K562 (cell line): Measurements from ENCODE around the gene CPNE2. TPM values are rescaled to one million over a fixed set of nuclear protein-coding genes. Genes with fewer than 3 reads are reported as not detected.

Experiments used
- CUX1 ChIP-seq: fragments of 200-800 bp; sonication (Bioruptor generic); IDR thresholded peaks from 2 replicates; pipeline ENCODE4 v1.6.1; 2016; ENCODE audit warnings: missing genetic modification characterization, missing compliant biosample characterization
- CXXC5 ChIP-seq: fragments of 250-450 bp; sonication (Bioruptor Pico); IDR thresholded peaks from 2 replicates; pipeline ENCODE4 v1.8.0; 2022; ENCODE audit warnings: inconsistent platforms, mild to moderate bottlenecking, moderate library complexity
- FOXK2 ChIP-seq, 2 experiments: fragments of 450-650 bp; IDR thresholded peaks in 1 of 2; conservative IDR thresholded peaks in 1 of 2; 2 replicates each; pipeline ENCODE4 v1.6.1; 2016; ENCODE audit warnings: low read depth in 2 of 2, mild to moderate bottlenecking in 1 of 2
- HMG20B ChIP-seq: fragments of 250-450 bp; sonication (Bioruptor Pico); IDR thresholded peaks from 2 replicates; pipeline ENCODE4 v1.5.0; 2021; ENCODE audit warnings: mild to moderate bottlenecking
- HMGN3 ChIP-seq: IDR thresholded peaks from 2 replicates; pipeline ENCODE4 v1.6.1; 2011; ENCODE audit warnings: borderline replicate concordance, low read depth, mild to moderate bottlenecking, mixed read lengths, low read length; ENCODE audit not compliant: insufficient read length; ENCODE audit errors: extremely low read depth
- HNRNPUL1 ChIP-seq: fragments of 200-400 bp; formaldehyde crosslinking; IDR thresholded peaks from 2 replicates; pipeline ENCODE4 v1.6.1; 2017; ENCODE audit warnings: low read length
- KLF10 ChIP-seq: fragments of 250-450 bp; sonication (Bioruptor Pico); IDR thresholded peaks from 2 replicates; pipeline ENCODE4 v1.6.1; 2021; ENCODE audit warnings: matching md5 sums
- MAX ChIP-seq: sonication (generic); formaldehyde crosslinking; IDR thresholded peaks from 2 replicates; pipeline ENCODE4 v1.9.0; 2022; ENCODE audit warnings: mild to moderate bottlenecking, missing genetic modification reagents
- NBN ChIP-seq: fragments of 450-650 bp; IDR thresholded peaks from 2 replicates; pipeline ENCODE4 v1.6.1; 2016; ENCODE audit warnings: low read depth, mild to moderate bottlenecking
- NCOA2 ChIP-seq, 2 experiments: fragments of 450-650 bp; IDR thresholded peaks; 2 replicates each; pipeline ENCODE4 v1.6.1; 2018; ENCODE audit warnings: mild to moderate bottlenecking in 2 of 2, moderate library complexity in 1 of 2; ENCODE audit not compliant: partially characterized antibody in 2 of 2
- PKNOX1 ChIP-seq: fragments of 450-650 bp; IDR thresholded peaks from 2 replicates; pipeline ENCODE4 v1.6.1; 2016
- RCOR1 ChIP-seq, 2 experiments: IDR thresholded peaks; 2 replicates each; pipeline ENCODE4 v1.6.1; 2012; ENCODE audit warnings: low read depth in 2 of 2, low read length in 2 of 2, borderline replicate concordance in 1 of 2, improper control_type of control experiment in 1 of 2
- SIN3B ChIP-seq: fragments of 450-650 bp; IDR thresholded peaks from 2 replicates; pipeline ENCODE4 v1.6.1; 2017; ENCODE audit warnings: low read depth, mild to moderate bottlenecking, moderate library complexity
- STAT5B ChIP-seq: fragments of 250-450 bp; sonication (Bioruptor Pico); IDR thresholded peaks from 2 replicates; pipeline ENCODE4 v1.8.0; 2021; ENCODE audit warnings: mild to moderate bottlenecking, inconsistent platforms
- TAF7 ChIP-seq: fragments of 450-650 bp; IDR thresholded peaks from 2 replicates; pipeline ENCODE4 v1.6.1; 2016; ENCODE audit warnings: missing genetic modification characterization, missing compliant biosample characterization
- TAF9B ChIP-seq: fragments of 450-650 bp; IDR thresholded peaks from 2 replicates; pipeline ENCODE4 v1.6.1; 2018; ENCODE audit warnings: mild to moderate bottlenecking; ENCODE audit not compliant: partially characterized antibody
- U2AF2 ChIP-seq: fragments of 200-400 bp; formaldehyde crosslinking; optimal IDR thresholded peaks from 2 replicates; pipeline ENCODE3; 2017; ENCODE audit warnings: low read depth, mild to moderate bottlenecking, low read length
- ZNF395 ChIP-seq: fragments of 200-800 bp; sonication (Bioruptor generic); IDR thresholded peaks from 2 replicates; pipeline ENCODE4 v1.6.1; 2017; ENCODE audit warnings: missing genetic modification characterization, missing compliant biosample characterization
- polyA plus RNA-seq, 8 experiments: library from polyadenylated mRNA; depleted of rRNA in 4 of 8; stranded (reverse) in 5 of 8; unstranded in 3 of 8; fragments of >200 nt; fragmentation: Nextera tagmentation in 2 of 8; fragmentation: Illumina TruSeq in 1 of 8; extraction: Ambion mirVana in 2 of 8; extraction: Trizol in 1 of 8; gene quantifications; 2 replicates each; pipeline versions ENCODE4 v1.2.1 to v1.2.3, GENCODE V29; 2011 to 2014; ENCODE audit warnings: inconsistent platforms in 1 of 8, missing spikeins in 1 of 8
- total RNA-seq, 7 experiments: library from RNA; depleted of rRNA in 6 of 7; stranded (reverse); fragments of >200 nt in 6 of 7; fragmentation: Illumina TruSeq in 2 of 7; extraction: Trizol in 2 of 7; gene quantifications; 2 replicates each; pipeline versions ENCODE4 v1.2.1 to v1.2.3, GENCODE V29; 2011 to 2021; ENCODE audit warnings: low replicate concordance in 1 of 7
- TF ChIP-seq, protein P1 (sequence below): sonication (generic); formaldehyde crosslinking; IDR thresholded peaks from 2 replicates; pipeline ENCODE4 v1.8.1; 2023; ENCODE audit warnings: mild to moderate bottlenecking, missing genetic modification reagents

Gene CPNE2
- total and polyA plus RNA-seq, 9 of the 15 experiments (the other 6 are each of a cell fraction or from before 2014, with no cell fraction given) = 3.0 to 13.9 (median 8.6) TPM

DNA sequence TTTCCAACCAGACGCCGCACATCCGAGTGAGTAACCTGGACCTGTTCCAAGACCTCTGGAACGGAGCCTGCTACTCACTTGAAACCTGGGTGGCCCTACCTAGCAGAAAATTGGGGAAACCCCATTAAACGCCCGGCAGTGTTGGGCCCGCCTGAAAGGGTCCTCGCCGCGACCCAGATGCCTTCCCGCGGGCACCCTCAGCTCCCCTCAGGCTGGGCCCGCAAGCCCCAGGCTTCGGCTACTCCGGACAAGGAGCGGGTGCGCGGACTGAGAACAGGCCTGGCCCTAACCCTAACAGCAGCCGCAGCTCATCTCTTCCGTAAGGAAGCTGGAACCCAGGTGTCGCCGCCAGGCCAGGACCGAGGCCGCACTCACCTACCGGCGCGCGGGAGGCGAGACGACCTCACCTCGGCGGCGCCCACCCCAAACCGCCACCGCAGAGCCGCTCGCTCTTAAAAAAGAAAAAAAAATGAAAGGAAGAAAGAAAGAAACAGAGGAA is 93.1 kb downstream of the CPNE2 start (continued):
- TF ChIP-seq, protein P1, sequence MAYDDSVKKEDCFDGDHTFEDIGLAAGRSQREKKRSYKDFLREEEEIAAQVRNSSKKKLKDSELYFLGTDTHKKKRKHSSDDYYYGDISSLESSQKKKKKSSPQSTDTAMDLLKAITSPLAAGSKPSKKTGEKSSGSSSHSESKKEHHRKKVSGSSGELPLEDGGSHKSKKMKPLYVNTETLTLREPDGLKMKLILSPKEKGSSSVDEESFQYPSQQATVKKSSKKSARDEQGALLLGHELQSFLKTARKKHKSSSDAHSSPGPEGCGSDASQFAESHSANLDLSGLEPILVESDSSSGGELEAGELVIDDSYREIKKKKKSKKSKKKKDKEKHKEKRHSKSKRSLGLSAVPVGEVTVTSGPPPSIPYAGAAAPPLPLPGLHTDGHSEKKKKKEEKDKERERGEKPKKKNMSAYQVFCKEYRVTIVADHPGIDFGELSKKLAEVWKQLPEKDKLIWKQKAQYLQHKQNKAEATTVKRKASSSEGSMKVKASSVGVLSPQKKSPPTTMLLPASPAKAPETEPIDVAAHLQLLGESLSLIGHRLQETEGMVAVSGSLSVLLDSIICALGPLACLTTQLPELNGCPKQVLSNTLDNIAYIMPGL (CRISPR knock-in tag) = no peak
- no peak for TF ChIP-seq STAT5B (CRISPR knock-in tag)
- TF ChIP-seq U2AF2 = no peak
- TF ChIP-seq TAF9B = peak; percentile 25
- TF ChIP-seq RCOR1 (IDR thresholded peaks at IDR 0.05; ENCODE audit: borderline replicate concordance in 1 of 2, low read depth in 2 of 2, low read length in 2 of 2) = no peak
- no peak for TF ChIP-seq HNRNPUL1
- no peak for TF ChIP-seq MAX (CRISPR knock-in tag)
- TF ChIP-seq TAF7 (tag) = peak; percentile 50; the same call in 1 of the 2 replicates
- TF ChIP-seq FOXK2 (conservative IDR thresholded peaks at IDR 0.05 in 1 of 2, IDR thresholded peaks at IDR 0.05 in 1 of 2; ENCODE audit: low read depth in 2 of 2) = no peak
- no peak for TF ChIP-seq HMG20B (CRISPR knock-in tag)
- TF ChIP-seq ZNF395 (CRISPR knock-in tag) = 0 out of 2 replicates have a peak, but pooled peaks have one; percentile 46
- TF ChIP-seq HMGN3 = no peak
- no peak for TF ChIP-seq KLF10
- TF ChIP-seq NCOA2 (IDR thresholded peaks at IDR 0.05; ENCODE audit: partially characterized antibody in 2 of 2) = no peak
- TF ChIP-seq PKNOX1 = no peak
- no peak for TF ChIP-seq CXXC5
- TF ChIP-seq CUX1 = no peak
- TF ChIP-seq SIN3B = peak; percentile 60; the same call in 1 of the 2 replicates
- no peak for TF ChIP-seq NBN
